ENCODE results near the gene PPP1R11. TPM values are rescaled to one million over a fixed set of nuclear protein-coding genes. Genes with fewer than 3 reads are reported as not detected.

The PPP1R11 gene
- total RNA-seq, 2 donors from 2014 or later, result 18.9 to 34.3 TPM

- Histone ChIP-seq H3K27ac (no peak overlapping the region), H3K4me1 (peaks cover 38% of the 10 kb centered on the region), H3K27me3 (peaks cover 0 to 4% of the 10 kb centered on the region in 2 donors), H3K4me3 (no peak overlapping the region), H3K36me3 (replicated peaks in 1 of 2; ENCODE audit: insufficient read depth in 1 of 2, low read depth in 2 of 2) (peaks cover 0 to 2% of the 10 kb centered on the region in 2 donors), H3K9me3 (no peaks in the 10 kb centered on the region)
- DNase-seq, result no peak
- TF ChIP-seq, protein P1, sequence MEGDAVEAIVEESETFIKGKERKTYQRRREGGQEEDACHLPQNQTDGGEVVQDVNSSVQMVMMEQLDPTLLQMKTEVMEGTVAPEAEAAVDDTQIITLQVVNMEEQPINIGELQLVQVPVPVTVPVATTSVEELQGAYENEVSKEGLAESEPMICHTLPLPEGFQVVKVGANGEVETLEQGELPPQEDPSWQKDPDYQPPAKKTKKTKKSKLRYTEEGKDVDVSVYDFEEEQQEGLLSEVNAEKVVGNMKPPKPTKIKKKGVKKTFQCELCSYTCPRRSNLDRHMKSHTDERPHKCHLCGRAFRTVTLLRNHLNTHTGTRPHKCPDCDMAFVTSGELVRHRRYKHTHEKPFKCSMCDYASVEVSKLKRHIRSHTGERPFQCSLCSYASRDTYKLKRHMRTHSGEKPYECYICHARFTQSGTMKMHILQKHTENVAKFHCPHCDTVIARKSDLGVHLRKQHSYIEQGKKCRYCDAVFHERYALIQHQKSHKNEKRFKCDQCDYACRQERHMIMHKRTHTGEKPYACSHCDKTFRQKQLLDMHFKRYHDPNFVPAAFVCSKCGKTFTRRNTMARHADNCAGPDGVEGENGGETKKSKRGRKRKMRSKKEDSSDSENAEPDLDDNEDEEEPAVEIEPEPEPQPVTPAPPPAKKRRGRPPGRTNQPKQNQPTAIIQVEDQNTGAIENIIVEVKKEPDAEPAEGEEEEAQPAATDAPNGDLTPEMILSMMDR (IDR thresholded peaks at IDR 0.05), result no peak
- TF ChIP-seq POLR2A (IDR thresholded peaks at IDR 0.05), result no peak
- 51 to 75% methylated on average over 3 of the region's 3 CpGs for WGBS, 2 donors
- intact Hi-C loops (cut with DNase I), result no loop called here
- no peak for ATAC-seq
These were observed 4.9 kb downstream of the PPP1R11 start for GRCh38 chr6:30071858-30072257.

- 61 to 66% methylated on average over 7 of the region's 7 CpGs for WGBS, 2 donors
- Histone ChIP-seq H3K4me3 (no peak overlapping the region), H3K9me3 (no peaks in the 10 kb centered on the region), H3K27me3 (peaks cover 0 to 4% of the 10 kb centered on the region in 2 donors), H3K27ac (no peak overlapping the region), H3K4me1 (peaks cover 26% of the 10 kb centered on the region), H3K36me3 (replicated peaks in 1 of 2; ENCODE audit: insufficient read depth in 1 of 2, low read depth in 2 of 2) (peaks cover 0 to 2% of the 10 kb centered on the region in 2 donors)
- no peak for DNase-seq
- no peak for ATAC-seq
- TF ChIP-seq, protein P1 (IDR thresholded peaks at IDR 0.05), result no peak
- no peak for TF ChIP-seq POLR2A (IDR thresholded peaks at IDR 0.05)
- intact Hi-C loops (cut with DNase I), result no loop called here
These were observed 6.7 kb downstream of the PPP1R11 start for GRCh38 chr6:30073489-30074235.

GRCh38 chr6:30074331-30075093 lies 7.5 kb downstream of the PPP1R11 start:
- no peaks in the 10 kb centered on the region for H3K9me3 ChIP-seq
- DNase-seq, result no peak
- peaks cover 26% of the 10 kb centered on the region for H3K4me1 ChIP-seq
- H3K4me3 ChIP-seq, result no peak overlapping the region
- H3K36me3 ChIP-seq (replicated peaks in 1 of 2; ENCODE audit: insufficient read depth in 1 of 2, low read depth in 2 of 2), result peaks cover 0 to 2% of the 10 kb centered on the region in 2 donors
- peak overlapping the region in 1 of 4 donors; percentile 35 for H3K27ac ChIP-seq
- TF ChIP-seq, protein P1 (IDR thresholded peaks at IDR 0.05), result no peak
- TF ChIP-seq POLR2A (IDR thresholded peaks at IDR 0.05), result no peak
- WGBS, 2 donors, result 5 to 7% methylated on average over 33 to 37 of the region's 37 CpGs
- intact Hi-C loops (cut with DNase I), result no loop called here
- H3K27me3 ChIP-seq, result peaks cover 0 to 4% of the 10 kb centered on the region in 2 donors
- no peak for ATAC-seq

DNA sequence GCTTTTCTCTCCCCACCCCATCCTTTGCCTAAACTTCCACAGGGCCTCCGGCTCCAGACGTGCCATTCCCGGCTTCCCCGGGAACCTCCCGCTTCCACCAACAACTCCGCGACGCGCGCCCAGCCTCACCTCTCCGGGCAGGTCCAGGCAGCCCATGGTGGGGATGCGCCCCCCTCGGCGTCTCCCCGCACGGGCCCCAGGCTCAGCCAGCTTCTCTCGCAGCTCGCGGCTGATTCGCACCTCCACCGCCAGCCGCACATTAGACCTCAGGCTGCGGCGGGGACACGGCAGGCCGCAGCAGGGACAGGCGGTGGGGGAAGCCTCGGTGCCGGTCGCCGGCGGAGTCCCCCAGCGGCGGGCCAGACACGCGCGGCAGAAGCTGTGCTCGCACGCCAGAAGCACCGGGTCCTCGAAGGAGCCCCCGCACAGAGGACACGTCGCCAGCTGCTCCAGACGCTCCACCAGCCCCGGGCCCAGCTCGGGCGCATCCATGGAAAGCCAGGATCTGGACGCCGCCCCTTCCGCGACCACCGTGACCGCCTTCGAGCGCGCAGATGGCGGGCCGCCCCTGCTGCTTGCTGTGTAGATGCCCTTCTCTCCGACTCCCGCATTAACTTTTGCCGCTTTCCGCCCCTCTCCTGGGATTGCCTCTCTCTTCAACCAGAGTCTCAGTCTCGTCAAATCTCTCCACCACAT lies 8.2 kb downstream of the PPP1R11 start, which contains the start of gene RNF39:
Gene RNF39 (minus strand): TSS at position 676 of the 696 bp plus-strand sequence. CDS start 184 bp downstream, at position 492.
- H3K27me3 ChIP-seq, result peaks cover 0 to 4% of the 10 kb centered on the region in 2 donors
- TF ChIP-seq, protein P1 (IDR thresholded peaks at IDR 0.05), result no peak
- peak; percentile 33 to 53 (median 45) for TF ChIP-seq POLR2A (IDR thresholded peaks at IDR 0.05)
- H3K36me3 ChIP-seq (replicated peaks in 1 of 2; ENCODE audit: insufficient read depth in 1 of 2, low read depth in 2 of 2), result no peaks in the 10 kb centered on the region
- H3K4me3 ChIP-seq, result peak within 1 kb of the TSS in 1 of 2 donors; percentile 8
- peak; percentile 18 for ATAC-seq
- H3K4me1 ChIP-seq, result peaks cover 26% of the 10 kb centered on the region
- intact Hi-C loops (cut with DNase I), result no loop called here
- WGBS, 2 donors, result 2 to 4% methylated on average over 28 to 63 of the region's 64 CpGs
- peak within 1 kb of the TSS; percentile 17 to 73 (median 46) for H3K27ac ChIP-seq
- H3K9me3 ChIP-seq, result no peaks in the 10 kb centered on the region
- peak in 1 of 4 donors; percentile 17 for DNase-seq

Measured in body of pancreas (tissue), 4 donors.